ENCODE data around the gene RPA3. TPM values are rescaled to one million over a fixed set of nuclear protein-coding genes. Genes with fewer than 3 reads are reported as not detected.

Gene RPA3
- total and polyA plus RNA-seq, 9 of the 15 experiments (the other 6 are each of a cell fraction or from before 2014, with no cell fraction given), result 68.5 to 265 (median 125) TPM

DNA sequence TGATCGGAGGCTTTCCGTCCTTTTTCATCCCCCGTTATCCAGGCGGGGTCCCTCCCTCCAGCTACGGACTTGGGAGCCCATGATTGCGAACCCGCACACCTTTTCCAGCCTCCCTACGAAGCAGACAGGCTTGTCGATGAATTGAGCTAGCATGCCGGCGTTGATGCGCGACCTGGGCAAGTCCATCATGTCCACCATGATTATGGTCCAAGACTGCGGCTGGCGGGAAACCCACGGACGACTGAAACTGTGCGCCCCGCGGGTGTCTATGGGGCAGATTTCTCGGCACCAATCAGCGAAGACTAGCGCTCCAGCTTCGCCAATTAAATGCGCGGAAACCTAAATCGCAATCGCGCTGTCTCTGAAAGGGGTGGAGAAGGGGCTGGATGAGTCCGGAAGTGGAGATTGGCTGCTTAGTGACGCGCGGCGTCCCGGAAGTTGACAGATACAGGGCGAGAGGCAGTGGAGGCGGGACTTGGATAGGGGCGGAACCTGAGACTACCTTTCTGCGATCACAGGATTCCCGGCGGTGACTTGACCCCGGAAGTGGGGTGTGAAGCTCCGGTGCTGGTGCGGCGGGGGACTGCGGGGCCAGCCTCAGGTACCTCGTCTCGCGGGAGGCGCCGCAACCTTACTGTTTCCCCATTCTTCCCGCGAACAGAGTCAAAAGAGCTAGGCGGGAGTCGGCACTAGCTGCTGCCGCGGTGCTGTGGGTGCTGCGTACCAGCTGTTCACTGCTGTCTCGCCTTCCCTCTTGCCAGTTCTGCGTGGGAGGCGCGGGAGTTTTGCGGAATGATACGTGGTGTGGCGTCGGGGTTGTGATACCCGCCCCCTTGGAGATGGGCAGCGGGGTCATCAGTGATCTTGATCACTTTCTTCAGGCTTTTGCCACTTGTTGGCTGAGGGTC lies 77.9 kb downstream of the RPA3 start, which contains the start of gene UMAD1 (continued):
- TF ChIP-seq ZBTB40 (IDR thresholded peaks at IDR 0.05) (peak; percentile 96), ZBTB40 (CRISPR knock-in tag; IDR thresholded peaks at IDR 0.05) (no peak), ZNF584 (CRISPR knock-in tag; IDR thresholded peaks at IDR 0.05; ENCODE audit: low read depth) (no peak), GATAD2B (IDR thresholded peaks at IDR 0.05; ENCODE audit: borderline replicate concordance) (peak; percentile 54; the same call in 1 of the 2 replicates)
- TF ChIP-seq, protein P1, sequence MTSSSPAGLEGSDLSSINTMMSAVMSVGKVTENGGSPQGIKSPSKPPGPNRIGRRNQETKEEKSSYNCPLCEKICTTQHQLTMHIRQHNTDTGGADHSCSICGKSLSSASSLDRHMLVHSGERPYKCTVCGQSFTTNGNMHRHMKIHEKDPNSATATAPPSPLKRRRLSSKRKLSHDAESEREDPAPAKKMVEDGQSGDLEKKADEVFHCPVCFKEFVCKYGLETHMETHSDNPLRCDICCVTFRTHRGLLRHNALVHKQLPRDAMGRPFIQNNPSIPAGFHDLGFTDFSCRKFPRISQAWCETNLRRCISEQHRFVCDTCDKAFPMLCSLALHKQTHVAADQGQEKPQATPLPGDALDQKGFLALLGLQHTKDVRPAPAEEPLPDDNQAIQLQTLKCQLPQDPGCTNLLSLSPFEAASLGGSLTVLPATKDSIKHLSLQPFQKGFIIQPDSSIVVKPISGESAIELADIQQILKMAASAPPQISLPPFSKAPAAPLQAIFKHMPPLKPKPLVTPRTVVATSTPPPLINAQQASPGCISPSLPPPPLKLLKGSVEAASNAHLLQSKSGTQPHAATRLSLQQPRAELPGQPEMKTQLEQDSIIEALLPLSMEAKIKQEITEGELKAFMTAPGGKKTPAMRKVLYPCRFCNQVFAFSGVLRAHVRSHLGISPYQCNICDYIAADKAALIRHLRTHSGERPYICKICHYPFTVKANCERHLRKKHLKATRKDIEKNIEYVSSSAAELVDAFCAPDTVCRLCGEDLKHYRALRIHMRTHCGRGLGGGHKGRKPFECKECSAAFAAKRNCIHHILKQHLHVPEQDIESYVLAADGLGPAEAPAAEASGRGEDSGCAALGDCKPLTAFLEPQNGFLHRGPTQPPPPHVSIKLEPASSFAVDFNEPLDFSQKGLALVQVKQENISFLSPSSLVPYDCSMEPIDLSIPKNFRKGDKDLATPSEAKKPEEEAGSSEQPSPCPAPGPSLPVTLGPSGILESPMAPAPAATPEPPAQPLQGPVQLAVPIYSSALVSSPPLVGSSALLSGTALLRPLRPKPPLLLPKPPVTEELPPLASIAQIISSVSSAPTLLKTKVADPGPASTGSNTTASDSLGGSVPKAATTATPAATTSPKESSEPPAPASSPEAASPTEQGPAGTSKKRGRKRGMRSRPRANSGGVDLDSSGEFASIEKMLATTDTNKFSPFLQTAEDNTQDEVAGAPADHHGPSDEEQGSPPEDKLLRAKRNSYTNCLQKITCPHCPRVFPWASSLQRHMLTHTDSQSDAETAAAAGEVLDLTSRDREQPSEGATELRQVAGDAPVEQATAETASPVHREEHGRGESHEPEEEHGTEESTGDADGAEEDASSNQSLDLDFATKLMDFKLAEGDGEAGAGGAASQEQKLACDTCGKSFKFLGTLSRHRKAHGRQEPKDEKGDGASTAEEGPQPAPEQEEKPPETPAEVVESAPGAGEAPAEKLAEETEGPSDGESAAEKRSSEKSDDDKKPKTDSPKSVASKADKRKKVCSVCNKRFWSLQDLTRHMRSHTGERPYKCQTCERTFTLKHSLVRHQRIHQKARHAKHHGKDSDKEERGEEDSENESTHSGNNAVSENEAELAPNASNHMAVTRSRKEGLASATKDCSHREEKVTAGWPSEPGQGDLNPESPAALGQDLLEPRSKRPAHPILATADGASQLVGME (CRISPR knock-in tag; IDR thresholded peaks at IDR 0.05), result peak; percentile 88; the same call in 1 of the 2 replicates
